Right lobe of liver (tissue), 4 donors: ENCODE data around the gene ADNP.

Experiments used
- CTCF ChIP-seq, 4 donors: fragments of 200-600 bp in 3 of 4; fragments of 450-650 bp in 1 of 4; IDR thresholded peaks; one replicate each; pipeline versions ENCODE4 v1.5.1 to v1.8.0; 2016 to 2022; ENCODE audit warnings: antibody characterized with exemption in 4 of 4, mild to moderate bottlenecking in 2 of 4
- POLR2A ChIP-seq: fragments of 450-650 bp; IDR thresholded peaks from one replicate; pipeline ENCODE4 v1.6.1; 2017; ENCODE audit warnings: antibody characterized with exemption, mild to moderate bottlenecking
- donor health status: DM: no; HTN: no; CAD: no.
- donor health status: DM: no; HTN: no; CAD: no.
- donor health status: DM: no; HTN: yes; CAD: no.

GRCh38 chr20:50876063-50876685 lies 55.1 kb downstream of the ADNP start:
- TF ChIP-seq POLR2A (no peak), CTCF (IDR thresholded peaks at IDR 0.05) (no peak)
